ENCODE measurements around the gene ZNRF1. TPM values are rescaled to one million over a fixed set of nuclear protein-coding genes. Genes with fewer than 3 reads are reported as not detected.
A peak's percentile ranks its signal among the peaks of the same experiment; 100 is the strongest.

Gene ZNRF1
- total and polyA plus RNA-seq, 2 of the 8 experiments (the other 6 are each of a cell fraction or from before 2014, with no cell fraction given): 33.5 to 52.9 TPM

DNA sequence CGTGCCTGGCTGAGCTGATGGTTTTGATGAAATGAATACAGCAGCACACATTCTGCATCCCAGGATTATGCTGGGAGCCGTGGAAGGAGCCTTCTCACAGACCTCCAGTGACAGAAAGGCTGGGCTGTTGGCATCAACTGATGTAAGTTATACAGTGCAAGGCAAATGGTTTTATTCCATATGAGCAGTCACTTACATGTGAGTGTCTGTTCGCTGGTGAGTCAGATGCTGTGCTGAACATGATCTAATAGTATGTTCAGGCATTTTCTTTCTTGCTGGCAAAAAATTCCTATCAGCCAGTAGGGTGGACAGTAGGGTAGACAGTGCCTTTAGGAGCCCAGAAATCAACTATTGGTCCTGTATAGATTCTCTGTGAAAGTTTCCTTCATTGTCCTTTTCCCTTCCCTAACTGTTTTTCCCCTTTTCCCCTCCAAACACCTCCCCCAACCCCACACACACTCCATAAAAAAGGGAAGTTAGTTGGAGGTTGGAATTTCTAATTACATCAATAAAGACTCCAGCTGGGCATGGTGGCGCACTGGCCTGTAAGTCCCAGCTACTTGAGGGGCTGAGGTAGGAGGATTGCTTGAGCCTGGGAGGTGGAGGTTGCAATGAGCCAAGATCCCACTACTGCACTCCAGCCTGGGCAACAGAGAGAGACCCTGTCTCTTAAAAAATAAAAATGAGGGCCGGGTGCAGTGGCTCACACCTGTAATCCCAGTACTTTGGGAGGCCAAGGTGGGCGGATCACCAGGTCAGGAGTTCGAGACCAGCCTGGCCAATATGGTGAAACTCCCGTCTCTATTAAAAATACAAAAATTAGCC is 81.6 kb downstream of the ZNRF1 start:
- Histone ChIP-seq H3K4me1 (replicated peaks in 1 of 4; ENCODE audit: control insufficient read depth in 3 of 4, insufficient read depth in 4 of 4, low read length in 3 of 4) (peaks cover 0 to 12% (median 10%) of the 10 kb centered on the region in 4 experiments; a peak in 6 of 7 replicates), H3K9me3 (ENCODE audit: insufficient read depth in 2 of 2, low read depth in 1 of 2, low read length in 1 of 2) (no peaks in the 10 kb centered on the region), H3K79me2 (ENCODE audit: control insufficient read depth in 1 of 2, insufficient read depth in 2 of 2, low read length in 2 of 2) (peaks cover 0 to 92% of the 10 kb centered on the region in 2 experiments; a peak in 3 of 4 replicates), H2AK5ac (ENCODE audit: low read depth, low read length) (no peak overlapping the region), H3K56ac (replicated peaks; ENCODE audit: insufficient read length, low read depth, low read length) (no peak overlapping the region), H3K36me3 (ENCODE audit: control insufficient read depth in 2 of 4, insufficient read depth in 4 of 4, low read length in 3 of 4) (no peaks in the 10 kb centered on the region; a peak in 2 of 8 replicates), H4K5ac (ENCODE audit: insufficient read length, low read depth, low read length) (no peak overlapping the region), H2BK20ac (ENCODE audit: low read length) (no peak overlapping the region), H3K27ac (ENCODE audit: low read depth, low read length) (no peak overlapping the region), H2BK120ac (replicated peaks; ENCODE audit: low read depth, low read length) (no peak overlapping the region), H3K27me3 (replicated peaks in 1 of 4; ENCODE audit: control insufficient read depth in 3 of 4, extremely low read depth in 1 of 4, insufficient read depth in 3 of 4, low read length in 3 of 4) (no peaks in the 10 kb centered on the region), H3K4me2 (ENCODE audit: insufficient read depth in 1 of 2, low read depth in 2 of 2, low read length in 2 of 2) (peak overlapping the region; percentile 35 to 53), H3K4me3 (ENCODE audit: extremely low read depth in 1 of 4, insufficient read depth in 2 of 4, low read depth in 3 of 4, low read length in 4 of 4) (peak overlapping the region in 1 of 4 experiments; percentile 39; a peak in 4 of 8 replicates), H4K20me1 (replicated peaks in 1 of 2; ENCODE audit: control insufficient read depth in 1 of 2, insufficient read depth in 2 of 2, low read length in 2 of 2) (peaks cover 0 to 12% of the 10 kb centered on the region in 2 experiments), H4K8ac (ENCODE audit: extremely low read depth, insufficient read depth, low read length) (no peak overlapping the region), H3K79me1 (ENCODE audit: low read depth, low read length) (peaks cover 14% of the 10 kb centered on the region), H3K9ac (replicated peaks in 1 of 4; ENCODE audit: extremely low read depth in 1 of 4, low read depth in 3 of 4, low read length in 3 of 4) (no peak overlapping the region), H3K18ac (ENCODE audit: extremely low read depth, low read length) (0 out of 2 replicates have a peak overlapping the region, but pooled peaks have one; percentile 43), H3K23me2 (ENCODE audit: low read depth, low read length) (no peaks in the 10 kb centered on the region), H3K4ac (replicated peaks; ENCODE audit: insufficient read length, low read depth, low read length) (no peak overlapping the region), H2BK5ac (ENCODE audit: low read depth, low read length) (no peak overlapping the region), H2BK12ac (ENCODE audit: low read depth, low read length) (no peak overlapping the region), H2AFZ (ENCODE audit: low read length) (no peak overlapping the region), H4K91ac (replicated peaks; ENCODE audit: insufficient read length, low read length) (no peak overlapping the region), H3K23ac (ENCODE audit: insufficient read length) (no peak overlapping the region), H3K14ac (ENCODE audit: insufficient read length) (no peak overlapping the region), H2BK15ac (ENCODE audit: low read length) (no peak overlapping the region)
- TF ChIP-seq EP300 (IDR thresholded peaks at IDR 0.05; ENCODE audit: borderline replicate concordance in 1 of 2, low read depth in 2 of 2, low read length in 2 of 2): peak in 1 of 2 experiments; percentile 29; a peak in 1 of 3 replicates
- TF ChIP-seq TEAD4 (IDR thresholded peaks at IDR 0.05; ENCODE audit: low read depth, low read length): peak; percentile 40; the same call in 1 of the 2 replicates
- no peak for TF ChIP-seq SIN3A (conservative IDR thresholded peaks at IDR 0.05 in 1 of 2, IDR thresholded peaks at IDR 0.05 in 1 of 2; ENCODE audit: low read depth in 1 of 2, low read length in 2 of 2)
- DNase-seq (ENCODE audit: low read depth in 1 of 2, low spot score in 2 of 2) (no peak), FAIRE-seq (no peak)
- ChIA-PET POLR2A (ENCODE audit: partially characterized antibody) (interaction anchor here (0.6 to 1.3 kb wide), 3 partner anchors 15 to 18 kb away, joined by 3 read pairs; no protein-coding TSS in a partner anchor), CTCF (ENCODE audit: partially characterized antibody) (interaction anchor here (0.6 to 2.8 kb wide), 4 partner anchors 11 to 40 kb away, joined by 3 to 10 read pairs (median 6); no protein-coding TSS in a partner anchor)
- 68% methylated on average over 8 of the region's 8 CpGs; no CpG with 5 or more reads in 1 of the 2 experiments for WGBS, 2 experiments (ENCODE audit: extremely low coverage in 1 of 2, insufficient coverage in 1 of 2, insufficient read length in 1 of 2, insufficient replicate concordance in 2 of 2, low coverage in 1 of 2, low lambda C conversion rate in 2 of 2, missing lambda C conversion rate in 1 of 2)

All from H1 (cell line).